WTC11 (cell line): Measurements from ENCODE around the gene RNF167.

Experiments used
- ATF6 ChIP-seq: sonication (generic); formaldehyde crosslinking; IDR thresholded peaks from 2 replicates; pipeline ENCODE4 v1.8.1; 2023; ENCODE audit warnings: mild to moderate bottlenecking, missing genetic modification reagents
- GABPB1 ChIP-seq: sonication (generic); formaldehyde crosslinking; IDR thresholded peaks from 2 replicates; pipeline ENCODE4 v1.8.1; 2023; ENCODE audit warnings: mild to moderate bottlenecking, missing genetic modification reagents
- KAT7 ChIP-seq: sonication (generic); formaldehyde crosslinking; IDR thresholded peaks from 2 replicates; pipeline ENCODE4 v1.8.1; 2023; ENCODE audit warnings: missing genetic modification reagents, mild to moderate bottlenecking, borderline replicate concordance
- RELA ChIP-seq: sonication (generic); formaldehyde crosslinking; IDR thresholded peaks from 2 replicates; pipeline ENCODE4 v1.8.1; 2022; ENCODE audit warnings: missing genetic modification reagents, mild to moderate bottlenecking, borderline replicate concordance
- USF2 ChIP-seq: sonication (generic); formaldehyde crosslinking; IDR thresholded peaks from 2 replicates; pipeline ENCODE4 v1.8.1; 2023; ENCODE audit warnings: mild to moderate bottlenecking, missing genetic modification reagents, moderate library complexity
- ZNF317 ChIP-seq: sonication (generic); formaldehyde crosslinking; IDR thresholded peaks from 2 replicates; pipeline ENCODE4 v1.8.1; 2023; ENCODE audit warnings: low read depth, mild to moderate bottlenecking, moderate library complexity, missing genetic modification reagents, borderline replicate concordance
- ZNF671 ChIP-seq: fragments of 250-450 bp; sonication (Bioruptor Pico); IDR thresholded peaks from 2 replicates; pipeline ENCODE4 v1.8.0; 2021; ENCODE audit warnings: mild to moderate bottlenecking
- TF ChIP-seq, protein P1 (sequence below): sonication (generic); formaldehyde crosslinking; IDR thresholded peaks from 2 replicates; pipeline ENCODE4 v1.8.0; 2023; ENCODE audit warnings: missing genetic modification reagents, mild to moderate bottlenecking, borderline replicate concordance
- TF ChIP-seq, protein P2 (sequence below): sonication (generic); formaldehyde crosslinking; IDR thresholded peaks from 2 replicates; pipeline ENCODE4 v1.8.0; 2022; ENCODE audit warnings: mild to moderate bottlenecking, missing genetic modification reagents
- TF ChIP-seq, protein P3 (sequence below): fragments of 200-600 bp; IDR thresholded peaks from 2 replicates; pipeline ENCODE4 v1.8.0; 2022; ENCODE audit warnings: antibody characterized with exemption

DNA sequence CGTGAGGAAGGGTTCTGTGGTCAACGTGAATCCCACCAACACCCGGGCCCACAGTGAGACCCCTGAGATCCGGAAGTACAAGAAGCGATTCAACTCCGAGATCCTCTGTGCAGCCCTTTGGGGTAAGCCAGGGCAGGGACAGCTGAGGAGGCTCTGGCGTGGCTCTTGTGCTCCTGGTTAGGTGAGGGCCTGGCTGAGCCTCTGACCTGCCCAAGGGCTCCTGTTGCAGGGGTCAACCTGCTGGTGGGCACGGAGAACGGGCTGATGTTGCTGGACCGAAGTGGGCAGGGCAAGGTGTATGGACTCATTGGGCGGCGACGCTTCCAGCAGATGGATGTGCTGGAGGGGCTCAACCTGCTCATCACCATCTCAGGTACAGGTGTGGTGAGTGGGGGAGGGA lies 44.9 kb upstream of the RNF167 start:
- TF ChIP-seq, protein P1, sequence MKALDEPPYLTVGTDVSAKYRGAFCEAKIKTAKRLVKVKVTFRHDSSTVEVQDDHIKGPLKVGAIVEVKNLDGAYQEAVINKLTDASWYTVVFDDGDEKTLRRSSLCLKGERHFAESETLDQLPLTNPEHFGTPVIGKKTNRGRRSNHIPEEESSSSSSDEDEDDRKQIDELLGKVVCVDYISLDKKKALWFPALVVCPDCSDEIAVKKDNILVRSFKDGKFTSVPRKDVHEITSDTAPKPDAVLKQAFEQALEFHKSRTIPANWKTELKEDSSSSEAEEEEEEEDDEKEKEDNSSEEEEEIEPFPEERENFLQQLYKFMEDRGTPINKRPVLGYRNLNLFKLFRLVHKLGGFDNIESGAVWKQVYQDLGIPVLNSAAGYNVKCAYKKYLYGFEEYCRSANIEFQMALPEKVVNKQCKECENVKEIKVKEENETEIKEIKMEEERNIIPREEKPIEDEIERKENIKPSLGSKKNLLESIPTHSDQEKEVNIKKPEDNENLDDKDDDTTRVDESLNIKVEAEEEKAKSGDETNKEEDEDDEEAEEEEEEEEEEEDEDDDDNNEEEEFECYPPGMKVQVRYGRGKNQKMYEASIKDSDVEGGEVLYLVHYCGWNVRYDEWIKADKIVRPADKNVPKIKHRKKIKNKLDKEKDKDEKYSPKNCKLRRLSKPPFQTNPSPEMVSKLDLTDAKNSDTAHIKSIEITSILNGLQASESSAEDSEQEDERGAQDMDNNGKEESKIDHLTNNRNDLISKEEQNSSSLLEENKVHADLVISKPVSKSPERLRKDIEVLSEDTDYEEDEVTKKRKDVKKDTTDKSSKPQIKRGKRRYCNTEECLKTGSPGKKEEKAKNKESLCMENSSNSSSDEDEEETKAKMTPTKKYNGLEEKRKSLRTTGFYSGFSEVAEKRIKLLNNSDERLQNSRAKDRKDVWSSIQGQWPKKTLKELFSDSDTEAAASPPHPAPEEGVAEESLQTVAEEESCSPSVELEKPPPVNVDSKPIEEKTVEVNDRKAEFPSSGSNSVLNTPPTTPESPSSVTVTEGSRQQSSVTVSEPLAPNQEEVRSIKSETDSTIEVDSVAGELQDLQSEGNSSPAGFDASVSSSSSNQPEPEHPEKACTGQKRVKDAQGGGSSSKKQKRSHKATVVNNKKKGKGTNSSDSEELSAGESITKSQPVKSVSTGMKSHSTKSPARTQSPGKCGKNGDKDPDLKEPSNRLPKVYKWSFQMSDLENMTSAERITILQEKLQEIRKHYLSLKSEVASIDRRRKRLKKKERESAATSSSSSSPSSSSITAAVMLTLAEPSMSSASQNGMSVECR (CRISPR knock-in tag): no peak
- TF ChIP-seq ATF6 (CRISPR knock-in tag) (no peak), USF2 (CRISPR knock-in tag) (no peak), ZNF671 (CRISPR knock-in tag) (no peak), ZNF317 (CRISPR knock-in tag) (no peak), RELA (CRISPR knock-in tag) (no peak), KAT7 (CRISPR knock-in tag) (no peak), GABPB1 (CRISPR knock-in tag) (no peak)
- TF ChIP-seq, protein P2, sequence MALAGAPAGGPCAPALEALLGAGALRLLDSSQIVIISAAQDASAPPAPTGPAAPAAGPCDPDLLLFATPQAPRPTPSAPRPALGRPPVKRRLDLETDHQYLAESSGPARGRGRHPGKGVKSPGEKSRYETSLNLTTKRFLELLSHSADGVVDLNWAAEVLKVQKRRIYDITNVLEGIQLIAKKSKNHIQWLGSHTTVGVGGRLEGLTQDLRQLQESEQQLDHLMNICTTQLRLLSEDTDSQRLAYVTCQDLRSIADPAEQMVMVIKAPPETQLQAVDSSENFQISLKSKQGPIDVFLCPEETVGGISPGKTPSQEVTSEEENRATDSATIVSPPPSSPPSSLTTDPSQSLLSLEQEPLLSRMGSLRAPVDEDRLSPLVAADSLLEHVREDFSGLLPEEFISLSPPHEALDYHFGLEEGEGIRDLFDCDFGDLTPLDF (CRISPR knock-in tag): no peak
- TF ChIP-seq, protein P3, sequence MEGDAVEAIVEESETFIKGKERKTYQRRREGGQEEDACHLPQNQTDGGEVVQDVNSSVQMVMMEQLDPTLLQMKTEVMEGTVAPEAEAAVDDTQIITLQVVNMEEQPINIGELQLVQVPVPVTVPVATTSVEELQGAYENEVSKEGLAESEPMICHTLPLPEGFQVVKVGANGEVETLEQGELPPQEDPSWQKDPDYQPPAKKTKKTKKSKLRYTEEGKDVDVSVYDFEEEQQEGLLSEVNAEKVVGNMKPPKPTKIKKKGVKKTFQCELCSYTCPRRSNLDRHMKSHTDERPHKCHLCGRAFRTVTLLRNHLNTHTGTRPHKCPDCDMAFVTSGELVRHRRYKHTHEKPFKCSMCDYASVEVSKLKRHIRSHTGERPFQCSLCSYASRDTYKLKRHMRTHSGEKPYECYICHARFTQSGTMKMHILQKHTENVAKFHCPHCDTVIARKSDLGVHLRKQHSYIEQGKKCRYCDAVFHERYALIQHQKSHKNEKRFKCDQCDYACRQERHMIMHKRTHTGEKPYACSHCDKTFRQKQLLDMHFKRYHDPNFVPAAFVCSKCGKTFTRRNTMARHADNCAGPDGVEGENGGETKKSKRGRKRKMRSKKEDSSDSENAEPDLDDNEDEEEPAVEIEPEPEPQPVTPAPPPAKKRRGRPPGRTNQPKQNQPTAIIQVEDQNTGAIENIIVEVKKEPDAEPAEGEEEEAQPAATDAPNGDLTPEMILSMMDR: no peak
